Stimulated activated CD4-positive, alpha-beta T cell treated with anti-CD3 and anti-CD28 coated beads, Interleukin-1b, Interleukin-23, amount 100 ng/mL, for 48 hours (primary cell): Measurements from ENCODE around the gene PIAS2.
"Not testable (repeated sequence)": the region's sequence is repeated elsewhere in the genome, so short reads cannot be mapped to it uniquely, and the experiment has no call there.

Experiments used
- DNase-seq: peaks from one replicate; pipeline ENCODE4 v3.0.0-alpha.2; 2020

PIAS2 gene, protein sequence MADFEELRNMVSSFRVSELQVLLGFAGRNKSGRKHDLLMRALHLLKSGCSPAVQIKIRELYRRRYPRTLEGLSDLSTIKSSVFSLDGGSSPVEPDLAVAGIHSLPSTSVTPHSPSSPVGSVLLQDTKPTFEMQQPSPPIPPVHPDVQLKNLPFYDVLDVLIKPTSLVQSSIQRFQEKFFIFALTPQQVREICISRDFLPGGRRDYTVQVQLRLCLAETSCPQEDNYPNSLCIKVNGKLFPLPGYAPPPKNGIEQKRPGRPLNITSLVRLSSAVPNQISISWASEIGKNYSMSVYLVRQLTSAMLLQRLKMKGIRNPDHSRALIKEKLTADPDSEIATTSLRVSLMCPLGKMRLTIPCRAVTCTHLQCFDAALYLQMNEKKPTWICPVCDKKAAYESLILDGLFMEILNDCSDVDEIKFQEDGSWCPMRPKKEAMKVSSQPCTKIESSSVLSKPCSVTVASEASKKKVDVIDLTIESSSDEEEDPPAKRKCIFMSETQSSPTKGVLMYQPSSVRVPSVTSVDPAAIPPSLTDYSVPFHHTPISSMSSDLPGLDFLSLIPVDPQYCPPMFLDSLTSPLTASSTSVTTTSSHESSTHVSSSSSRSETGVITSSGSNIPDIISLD

DNA sequence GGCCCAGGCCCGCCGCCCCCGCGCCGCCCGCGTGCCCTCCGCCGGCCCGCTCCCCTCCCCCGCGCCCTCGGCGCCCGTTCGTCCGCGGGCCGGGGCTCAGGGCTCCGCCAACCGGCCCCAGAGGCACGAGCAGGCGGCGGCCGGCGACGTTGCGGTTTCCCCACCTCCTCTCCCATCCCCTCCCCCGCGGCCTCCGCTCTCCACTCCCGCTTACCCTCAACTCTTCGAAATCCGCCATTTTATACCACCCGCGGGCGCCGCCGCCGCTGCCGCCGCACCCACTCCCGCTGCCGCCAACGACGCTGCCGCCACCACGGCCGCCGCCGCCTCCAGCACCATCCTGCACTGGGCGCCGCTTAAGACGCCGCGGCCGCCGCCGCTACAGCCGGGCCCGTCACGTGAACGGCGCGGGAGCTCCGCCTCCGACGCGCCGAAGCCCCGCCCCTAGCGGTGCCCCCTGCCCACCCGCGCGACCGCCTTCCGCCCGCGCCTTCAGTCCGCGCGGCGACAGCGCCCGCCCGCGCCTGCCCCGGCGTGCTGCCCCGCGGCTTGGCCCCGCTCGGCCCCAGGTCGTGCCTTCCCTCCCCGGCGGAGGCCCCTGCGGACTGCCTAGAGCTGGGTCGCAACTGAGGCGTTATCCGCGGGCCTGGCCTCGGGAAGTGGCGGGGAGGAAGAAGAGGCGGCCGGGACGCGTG is at the start of gene PIAS2, which contains the start of gene KATNAL2:
TSS of gene PIAS2 (minus strand) at position 400 of the 695 bp plus-strand sequence. CDS start at position 238, 162 bp downstream.
TSS of gene KATNAL2 (plus strand) at position 495 of the 695 bp plus-strand sequence. CDS start 29,271 bp downstream, outside the sequence.
- peak; percentile 71 for DNase-seq

DNA sequence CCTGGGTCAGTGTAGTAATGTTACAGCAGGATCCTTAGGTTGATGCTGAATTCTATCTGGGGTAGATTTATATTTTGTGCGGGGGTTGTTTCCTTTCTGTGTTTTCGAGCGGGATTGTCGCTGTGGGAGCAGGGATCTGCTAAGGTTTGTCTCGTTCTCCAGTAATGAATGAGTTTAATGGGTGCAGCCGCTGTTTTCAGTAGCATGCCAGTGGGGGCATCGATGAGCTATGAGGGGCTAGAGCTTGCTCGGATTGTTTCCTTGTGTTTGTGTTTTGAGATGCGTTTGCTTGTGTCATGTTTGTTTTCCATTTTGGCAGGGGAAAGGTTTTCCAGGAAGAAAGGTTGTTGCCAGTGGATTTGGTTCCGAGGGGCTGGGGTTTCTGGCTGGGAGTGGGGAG is 49.0 kb upstream of the PIAS2 start:
- DNase-seq: not testable (repeated sequence)

DNA sequence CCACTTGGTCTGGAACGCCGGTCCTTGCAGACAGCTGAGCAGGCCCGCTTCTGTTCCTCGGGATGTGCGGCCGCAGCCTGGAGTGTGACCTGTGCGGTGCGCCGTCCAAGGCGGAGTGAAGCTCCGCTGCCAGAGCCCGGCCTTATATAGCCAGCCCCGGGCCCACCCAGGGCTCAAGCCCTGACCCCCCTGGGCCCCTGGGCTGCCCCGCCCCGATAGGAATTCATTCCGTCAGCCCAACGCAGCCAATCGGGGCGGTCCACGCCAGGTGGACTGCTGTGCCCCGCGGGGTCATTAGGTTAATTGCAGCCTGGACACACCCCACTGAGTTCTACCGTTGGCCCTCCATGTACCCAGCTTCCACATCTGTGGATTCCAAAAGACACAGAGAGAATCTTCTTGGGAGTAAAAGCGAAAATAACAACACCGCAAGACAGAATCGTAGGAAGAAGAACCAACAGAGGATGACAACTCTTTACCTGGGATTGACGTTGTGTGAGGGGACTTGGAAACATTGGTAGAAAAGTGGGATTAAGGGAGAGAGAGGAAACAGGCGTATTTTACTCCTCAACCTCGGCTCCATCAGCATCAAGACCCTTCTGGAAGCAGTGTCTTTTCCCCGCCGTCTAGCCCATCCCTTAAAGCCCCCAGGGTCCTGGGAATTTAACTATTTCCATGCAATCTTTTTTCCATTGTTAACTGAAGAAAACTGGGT is 47.4 kb upstream of the PIAS2 start:
- DNase-seq: not testable (repeated sequence)

DNA sequence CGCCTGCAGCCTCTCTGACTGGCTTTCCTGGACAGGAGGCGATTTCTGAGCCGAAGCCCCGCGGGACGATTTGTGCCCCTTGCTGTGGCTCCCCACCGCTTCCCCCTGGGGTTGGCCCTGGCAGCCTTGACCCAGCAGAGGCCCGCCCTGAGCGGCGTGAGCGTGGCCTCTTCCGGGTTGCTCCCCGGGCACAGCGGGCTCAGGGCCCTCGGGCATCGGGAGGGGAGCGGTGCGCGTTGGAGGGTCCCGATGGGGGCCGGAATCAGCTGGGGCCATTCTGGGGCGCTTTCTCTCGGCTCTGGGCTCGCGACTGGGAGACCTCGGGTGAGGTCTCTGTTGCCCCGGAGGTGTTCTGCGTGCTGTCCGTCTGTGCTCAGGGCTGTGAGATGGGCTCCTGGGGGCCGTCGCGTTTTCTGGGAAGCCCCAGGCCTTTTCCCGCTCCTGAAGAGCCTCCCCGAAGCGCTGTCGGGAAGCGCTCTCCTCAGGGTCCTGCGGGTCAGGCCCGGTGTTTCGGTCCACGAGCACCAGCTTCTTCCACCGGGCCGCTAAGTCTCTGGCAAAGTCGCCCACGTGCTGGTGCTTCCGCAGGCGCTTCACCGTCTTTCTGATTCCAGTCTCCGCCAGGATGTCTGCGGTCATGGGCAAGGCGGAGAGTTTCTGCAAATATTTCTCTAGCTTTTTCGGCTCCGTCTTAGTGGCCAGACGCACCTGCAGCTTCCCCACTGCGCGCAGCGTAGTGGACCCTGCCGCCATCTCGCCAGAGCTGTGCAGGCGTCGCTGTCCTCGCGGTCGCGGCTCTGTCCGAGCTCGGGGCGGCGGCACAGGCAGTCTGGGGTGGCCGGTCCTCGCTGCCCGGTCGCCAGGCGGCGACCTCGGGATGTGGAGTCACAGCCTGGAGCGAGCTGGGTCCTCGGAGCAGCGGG is 46.6 kb upstream of the PIAS2 start:
- DNase-seq: not testable (repeated sequence)

GRCh38 chr18:46958209-46958608 is 40.9 kb upstream of the PIAS2 start:
- no peak for DNase-seq

GRCh38 chr18:46953195-46953594 is 35.9 kb upstream of the PIAS2 start:
- no peak for DNase-seq

DNA sequence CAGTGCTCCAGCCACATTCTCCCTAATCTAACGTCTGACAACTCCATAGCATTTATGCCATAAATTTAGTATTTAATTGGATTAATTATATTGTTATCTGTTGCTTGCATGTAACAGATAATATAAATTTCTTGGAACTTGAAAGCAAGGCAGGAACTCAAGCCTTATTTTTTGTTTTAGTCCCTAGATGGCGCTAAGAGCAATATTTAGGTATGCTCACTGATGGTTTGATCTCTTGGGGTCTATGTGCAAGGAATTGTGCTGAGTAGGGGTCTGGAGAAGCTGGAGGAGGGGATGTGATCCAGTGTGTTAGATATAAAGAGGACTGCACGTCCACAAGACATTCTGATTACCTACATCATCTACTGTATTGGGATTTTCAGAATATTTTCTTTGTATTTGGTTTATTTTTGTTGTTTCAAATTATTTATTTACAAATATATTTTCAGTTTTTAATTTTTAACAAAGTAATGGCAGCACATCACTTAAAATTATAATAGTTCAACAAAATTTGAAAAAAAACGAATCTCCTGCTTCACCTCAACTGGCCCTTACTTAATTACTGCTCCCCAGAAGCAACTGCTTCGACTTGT is 32.9 kb upstream of the PIAS2 start:
- DNase-seq: no peak

- DNase-seq: peak; percentile 73
Measured at GRCh38 chr18:46946656-46947282, 29.5 kb upstream of the PIAS2 start.

GRCh38 chr18:46942646-46943045 is 25.3 kb upstream of the PIAS2 start:
- DNase-seq: no peak

- no peak for DNase-seq
Measured at GRCh38 chr18:46939998-46940571, 22.8 kb upstream of the PIAS2 start.

DNA sequence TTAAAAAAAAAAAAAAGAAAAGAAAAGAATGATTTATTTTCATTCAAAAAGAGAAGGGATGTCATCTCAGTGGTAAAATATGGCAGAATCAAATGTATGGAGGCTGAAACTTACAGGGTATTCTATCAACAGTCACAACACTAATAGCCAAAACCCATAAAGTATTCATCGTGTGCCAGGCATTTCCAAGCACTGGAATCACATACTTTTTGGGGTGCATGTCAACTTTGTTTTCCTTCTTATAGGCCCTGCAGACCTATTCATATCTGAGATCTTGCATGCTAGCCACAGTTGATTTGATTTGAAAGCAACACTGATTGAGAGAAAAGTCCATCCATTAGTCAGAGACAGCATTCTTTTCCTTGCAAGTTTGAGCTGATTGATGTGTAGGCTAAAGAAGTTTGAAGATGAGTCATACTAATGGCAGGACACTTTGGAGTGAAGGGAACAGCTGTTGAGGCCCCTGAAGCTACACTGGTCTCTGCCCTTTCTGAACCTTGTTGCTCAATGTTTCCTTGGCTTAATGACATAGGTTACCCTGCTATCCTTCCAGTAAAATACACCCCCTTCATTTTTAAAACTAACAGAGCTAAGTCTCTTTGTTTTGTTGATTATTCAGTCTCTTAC is 22.1 kb upstream of the PIAS2 start:
- DNase-seq: no peak

DNA sequence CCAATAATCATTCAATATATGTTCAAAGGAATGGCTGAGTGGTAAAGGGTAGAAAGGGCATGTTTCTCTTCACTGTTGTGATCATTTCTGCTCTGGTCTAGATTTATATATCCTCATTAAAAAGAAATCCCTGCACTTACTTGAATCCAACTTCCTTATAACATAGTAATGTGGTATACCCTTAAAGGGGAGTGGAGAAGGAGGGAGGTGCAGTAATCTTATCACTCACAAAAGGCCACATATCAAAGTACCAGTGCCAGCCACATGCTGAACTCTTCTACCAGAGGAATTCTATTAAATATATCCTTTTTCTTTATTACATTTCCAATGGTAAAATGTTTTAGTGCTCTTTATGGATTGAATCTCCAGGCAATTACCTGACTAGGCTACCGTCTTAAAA is 3.3 kb upstream of the PIAS2 start:
- no peak for DNase-seq

DNA sequence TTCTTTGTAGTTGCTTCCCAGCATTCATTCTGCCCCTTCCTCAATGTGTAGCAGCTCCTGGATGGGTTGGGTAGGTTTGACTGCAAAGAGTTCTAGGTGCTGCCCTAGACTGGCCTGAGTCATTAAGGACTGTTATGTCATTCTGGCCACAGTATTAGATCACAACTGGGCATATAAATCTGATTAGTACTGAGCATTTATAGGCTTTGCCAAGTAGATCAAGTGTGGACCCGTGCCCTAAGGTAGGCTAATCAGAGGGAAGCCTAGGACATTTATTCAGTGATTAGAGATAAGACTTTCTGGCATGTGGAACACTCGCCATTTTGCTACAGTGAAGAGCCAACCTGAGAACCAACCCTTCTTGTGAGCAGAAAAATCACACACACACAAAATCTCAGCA is 2.8 kb upstream of the PIAS2 start:
- DNase-seq: no peak

DNA sequence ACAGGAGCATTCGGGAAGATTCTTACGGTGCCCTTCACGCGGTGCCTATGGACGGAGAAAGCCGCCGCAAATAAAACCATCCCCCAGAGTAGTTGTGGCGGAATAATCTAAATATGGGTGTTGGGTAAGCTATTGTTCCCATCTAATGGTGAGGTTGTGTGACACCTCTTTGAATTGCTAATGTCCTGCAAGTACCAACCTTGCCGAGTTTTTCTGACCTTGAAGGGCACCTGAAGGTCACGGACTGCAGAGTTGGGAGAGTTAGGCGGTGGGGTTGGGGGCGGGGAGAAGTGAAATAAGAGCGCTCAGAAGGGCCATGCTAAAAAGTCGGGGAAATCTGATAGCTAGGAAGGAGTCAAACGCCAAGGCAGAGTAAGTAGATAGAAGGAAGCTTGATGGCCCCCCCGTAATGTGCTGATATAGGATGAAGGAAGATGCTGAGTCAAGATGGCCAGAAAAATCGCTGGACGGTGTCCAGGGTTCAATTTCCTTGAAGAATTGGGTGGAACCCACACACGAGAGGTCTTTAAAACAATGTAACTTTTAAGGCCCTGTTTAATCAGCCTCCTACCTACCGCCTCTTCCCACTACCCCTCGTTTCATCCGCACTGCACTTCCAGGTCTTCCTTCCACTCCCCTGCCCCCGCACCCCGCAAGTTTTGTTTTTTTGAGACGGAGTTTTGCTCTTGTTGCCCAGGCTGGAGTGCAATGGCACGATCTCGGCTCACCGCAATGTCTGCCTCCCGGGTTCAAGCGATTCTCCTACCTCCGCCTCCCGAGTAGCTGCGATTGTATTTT is 695 bp upstream of the PIAS2 start:
- DNase-seq: peak; percentile 16

GRCh38 chr18:46916551-46917107 is 678 bp downstream of the PIAS2 start:
- no peak for DNase-seq

DNA sequence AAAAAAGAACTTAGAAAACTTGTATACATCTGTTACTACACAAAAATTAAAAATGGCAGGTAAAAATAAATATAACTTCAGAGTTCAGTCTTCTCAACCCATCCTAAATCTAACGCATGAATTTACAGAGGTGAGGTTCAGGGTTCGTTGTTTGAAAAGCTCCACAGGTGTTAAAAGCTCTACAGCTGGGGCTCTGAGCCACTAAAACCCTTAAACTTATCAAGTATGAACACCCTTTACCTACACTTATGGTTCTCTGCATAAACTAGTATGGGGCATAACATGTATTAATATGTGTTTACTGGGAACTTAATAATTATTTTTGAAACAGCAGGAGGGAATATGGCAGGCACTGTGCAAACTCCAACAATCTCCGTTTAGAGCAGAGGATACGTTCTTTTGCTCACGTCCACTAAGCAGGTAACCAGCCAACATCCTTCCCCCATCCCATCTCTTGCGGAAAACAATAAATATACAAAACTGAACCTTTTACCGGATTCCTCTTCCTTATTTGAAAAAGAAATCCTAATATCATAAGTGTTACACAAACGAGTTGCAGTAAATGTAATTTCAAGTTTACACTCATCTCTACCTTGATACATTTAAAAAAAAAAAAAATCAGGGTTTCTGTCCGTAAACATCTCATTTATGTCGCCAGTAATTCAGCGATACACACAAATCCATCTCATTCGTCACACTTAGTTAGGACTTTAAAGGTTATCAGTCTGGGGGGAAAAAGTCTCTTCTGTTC is 1.3 kb downstream of the PIAS2 start:
- no peak for DNase-seq

GRCh38 chr18:46910856-46911255 is 6.5 kb downstream of the PIAS2 start:
- no peak for DNase-seq

DNA sequence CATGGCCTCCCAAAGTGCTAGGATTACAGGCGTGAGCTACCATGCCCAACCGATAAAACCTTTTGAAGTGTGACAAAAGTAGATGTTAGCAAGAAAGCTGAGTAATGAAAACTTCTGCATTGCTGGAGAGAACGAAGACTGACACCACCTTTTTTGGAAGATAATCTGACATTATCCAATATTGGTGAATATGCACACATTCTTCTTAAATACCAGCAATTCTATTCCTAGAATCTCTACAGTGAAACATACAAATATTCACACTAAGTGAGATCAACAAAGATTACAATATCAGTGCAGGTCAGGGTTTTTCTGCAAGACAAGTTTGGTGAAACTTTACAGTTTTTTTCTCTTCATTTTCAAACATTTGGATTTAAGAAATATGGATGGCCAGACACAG is 7.8 kb downstream of the PIAS2 start:
- no peak for DNase-seq
